CD4-positive, alpha-beta memory T cell (primary cell): ENCODE results near the gene API5. TPM values are rescaled to one million over a fixed set of nuclear protein-coding genes. Genes with fewer than 3 reads are reported as not detected.

ENCODE experiments used
- polyA plus RNA-seq, 2 donors: library from polyadenylated mRNA; unstranded; fragments of 300-500 nt; fragmentation: Illumina TruSeq; gene quantifications; one replicate each; pipeline ENCODE4 v1.2.3, GENCODE V29; 2021
- total RNA-seq, 2 experiments: library from RNA; stranded (reverse); gene quantifications; one replicate each; pipeline ENCODE4 v1.2.3, GENCODE V29; 2021

API5 gene
- total and polyA plus RNA-seq, 4 experiments from 2014 or later = 93.7 to 182 (median 119) TPM

Other genes with a start within 250 kb of the API5 start
- gene TTC17, start 46.9 kb downstream of the API5 start, total RNA-seq = 100 to 1,000 TPM; 105 to 112 TPM
- gene TTC17, start 46.9 kb downstream of the API5 start, polyA plus RNA-seq = 10 to 100 TPM; 50.7 to 59.5 TPM